SH-SY5Y (cell line): ENCODE results near the gene DNAJB1.

Source experiments
- GATA2 ChIP-seq: IDR thresholded peaks from 2 replicates; pipeline ENCODE4 v1.6.1; 2011; ENCODE audit warnings: mild to moderate bottlenecking, low read depth, low read length
- GATA3 ChIP-seq: IDR thresholded peaks from 2 replicates; pipeline ENCODE4 v1.6.1; 2011; ENCODE audit warnings: low read depth, mild to moderate bottlenecking, low read length, moderate library complexity

DNAJB1 gene

DNA sequence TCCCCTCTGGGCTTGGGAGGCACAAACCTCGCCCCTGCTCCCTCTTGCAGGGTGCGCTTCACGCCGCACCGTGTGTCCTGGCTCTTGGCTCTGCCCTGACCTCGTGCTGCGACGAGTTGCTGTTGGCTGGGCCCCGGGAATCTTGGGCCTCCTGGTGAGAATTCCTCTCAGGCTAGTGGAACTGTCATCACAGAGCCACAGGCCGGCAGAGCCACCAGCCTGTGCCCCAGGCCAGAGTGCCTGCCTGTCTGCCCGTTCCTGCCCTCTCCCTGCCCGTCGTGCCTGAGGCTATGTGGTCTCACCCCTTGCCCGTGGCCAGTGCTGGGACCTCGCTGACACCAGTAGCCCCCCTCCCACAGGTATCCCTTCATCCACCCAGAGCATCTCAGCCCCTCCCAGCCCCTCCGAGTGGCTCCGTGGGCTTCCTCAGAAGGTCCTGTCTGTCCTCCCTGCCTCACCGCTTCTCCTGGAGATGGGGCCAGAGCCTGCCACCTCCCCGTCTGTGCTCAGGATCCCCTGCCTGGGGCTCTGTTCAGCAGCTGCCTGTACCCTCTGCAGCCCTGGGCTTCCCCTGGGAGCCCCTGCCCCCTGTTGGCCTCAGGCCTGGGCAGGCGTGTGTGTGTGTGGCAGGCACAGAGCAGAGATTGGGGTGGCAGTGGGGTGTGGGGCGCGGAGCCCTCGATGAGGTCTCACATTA is 40.3 kb upstream of the DNAJB1 start:
- no peak for TF ChIP-seq GATA2
- no peak for TF ChIP-seq GATA3

DNA sequence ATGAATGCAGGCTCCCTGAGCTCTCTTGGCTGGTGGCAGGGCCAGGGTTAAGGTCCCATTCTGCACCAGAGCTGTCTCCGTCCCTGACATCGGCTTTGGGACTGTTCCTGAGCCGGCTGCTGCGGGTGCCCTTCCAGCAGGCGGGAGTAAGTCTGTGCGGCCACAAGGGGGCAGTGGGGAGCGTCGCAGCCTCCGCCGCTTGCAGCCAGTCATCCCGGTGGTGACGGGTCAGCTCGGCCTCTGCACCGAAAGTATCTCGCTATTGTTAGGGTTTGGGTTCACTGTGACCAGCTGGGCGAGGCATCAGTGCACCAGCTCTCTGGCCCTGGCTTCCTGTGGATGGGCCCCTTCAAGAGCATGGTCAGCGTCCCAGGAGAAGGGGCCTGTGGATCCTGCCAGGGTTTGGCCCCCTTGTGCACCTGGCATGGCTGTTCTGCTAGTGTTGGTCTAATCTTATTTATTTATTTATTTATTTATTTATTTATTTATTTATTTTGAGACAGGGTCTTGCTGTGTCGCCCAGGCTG is 38.5 kb upstream of the DNAJB1 start:
- no peak for TF ChIP-seq GATA3

DNA sequence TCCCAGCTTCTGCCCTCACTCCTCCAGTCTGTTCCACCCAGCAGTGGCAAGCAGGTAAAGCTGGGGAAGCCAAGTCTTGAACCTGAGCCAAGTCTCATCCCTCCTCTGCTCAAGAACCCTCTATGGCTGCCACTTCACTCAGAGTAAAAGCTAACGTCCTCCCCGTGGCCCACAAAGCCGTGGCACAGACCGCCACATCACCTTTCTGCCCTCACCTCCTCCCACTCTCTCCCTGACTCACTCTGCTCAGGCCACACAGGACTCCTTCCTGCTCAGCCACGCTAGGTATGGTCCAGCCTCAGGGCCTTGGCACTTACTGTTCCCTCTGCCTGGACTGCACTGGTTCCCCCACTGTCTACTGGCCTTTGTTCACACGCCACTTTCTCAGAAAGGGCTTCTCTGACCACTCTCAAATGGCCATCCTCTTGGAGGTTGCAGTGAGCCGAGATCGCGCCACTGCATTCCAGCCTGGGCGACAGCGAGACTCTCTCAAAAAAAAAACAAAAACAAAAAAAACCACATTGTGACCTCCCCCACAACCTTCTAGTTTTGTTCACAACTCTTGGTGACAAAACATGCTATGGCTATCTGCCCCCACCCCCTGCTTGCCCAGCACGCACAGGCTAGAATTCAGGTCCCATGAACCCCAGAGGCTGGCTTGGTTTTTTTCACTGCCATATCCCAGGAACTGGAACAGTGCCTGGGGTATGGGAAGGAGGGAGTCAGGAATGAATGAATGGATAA is 37.9 kb upstream of the DNAJB1 start:
- no peak for TF ChIP-seq GATA2
- no peak for TF ChIP-seq GATA3

DNA sequence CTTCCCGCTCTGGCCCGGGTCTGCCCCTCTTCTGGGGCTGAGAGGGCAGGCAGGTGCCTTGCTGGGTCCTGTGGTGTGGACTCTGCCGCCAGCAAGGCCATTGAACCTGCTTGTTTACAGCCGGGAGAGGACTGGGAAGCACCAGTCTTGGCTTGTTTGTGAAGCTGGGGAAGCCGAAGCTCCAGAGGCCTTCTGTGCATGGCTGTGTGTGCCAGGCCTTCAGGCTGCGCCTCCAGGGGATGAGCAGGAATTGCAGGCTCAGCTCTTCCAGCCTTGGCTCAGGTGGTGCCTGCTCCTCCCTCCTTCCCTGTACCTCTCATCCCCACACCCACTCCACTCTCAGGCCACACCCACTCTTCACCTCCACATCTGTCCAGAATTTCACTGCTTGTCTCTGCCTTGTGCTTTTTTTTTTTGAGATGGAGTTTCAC is 36.2 kb upstream of the DNAJB1 start:
- no peak for TF ChIP-seq GATA3
- TF ChIP-seq GATA2, result no peak

DNA sequence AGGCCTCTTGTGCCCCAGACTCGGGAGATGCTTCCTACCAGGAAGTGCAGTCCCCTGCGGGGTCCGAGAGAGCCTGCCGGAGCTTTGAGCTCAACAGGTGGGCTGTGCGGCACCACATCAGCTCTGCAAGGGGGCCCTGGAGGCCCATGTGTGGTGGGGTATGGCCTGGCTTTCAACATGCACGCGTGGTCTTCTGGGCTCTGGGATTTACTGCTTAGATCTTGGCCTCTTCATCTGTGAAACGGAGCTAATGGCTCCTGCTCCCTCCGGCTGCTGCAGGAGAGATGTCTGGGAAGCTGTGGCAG is 35.7 kb upstream of the DNAJB1 start:
- TF ChIP-seq GATA3, result no peak
- no peak for TF ChIP-seq GATA2

DNA sequence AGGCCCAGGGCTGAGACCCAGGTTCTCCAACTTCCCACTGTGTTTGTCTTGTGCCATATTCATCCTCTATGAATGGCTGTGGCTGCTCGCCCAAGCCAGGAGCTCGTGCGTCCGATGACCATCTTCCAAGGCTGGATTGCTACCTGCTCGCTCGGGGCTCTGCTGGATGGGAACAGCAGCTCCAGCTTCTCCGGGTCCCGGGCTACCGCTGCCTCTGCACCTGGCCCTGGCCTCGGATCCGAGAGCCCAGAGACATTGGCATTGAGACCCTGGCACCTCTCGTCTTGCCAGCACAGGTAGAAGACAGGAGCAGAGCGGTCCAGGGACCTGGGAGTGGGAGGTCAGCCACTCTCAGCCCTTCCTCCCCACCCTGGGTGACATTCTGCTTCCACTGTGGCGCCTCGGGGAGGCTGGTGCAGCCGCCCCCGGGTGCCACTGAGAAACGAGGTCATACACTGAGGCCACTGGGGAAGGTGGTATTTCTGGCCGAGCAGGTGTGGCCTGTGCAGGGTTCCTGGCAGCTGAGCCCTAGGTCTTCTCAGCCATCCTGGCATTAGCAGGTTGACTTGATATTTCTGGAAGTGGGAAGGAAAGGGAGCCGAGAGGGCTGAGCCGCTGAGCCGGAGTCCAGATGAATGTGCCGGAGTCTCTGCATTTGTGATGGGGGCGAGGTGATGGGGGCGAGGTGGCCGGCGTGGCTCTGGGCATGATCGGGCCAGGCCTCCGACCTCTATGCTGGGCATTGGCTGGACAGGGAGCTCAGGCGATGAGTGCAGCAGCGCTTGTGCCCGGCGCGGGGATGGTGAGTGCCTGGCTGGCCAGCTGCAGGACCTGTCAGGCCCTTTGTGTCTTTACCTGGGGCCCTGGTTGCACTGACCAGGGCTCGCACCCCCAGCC is 35.1 kb upstream of the DNAJB1 start:
- TF ChIP-seq GATA2 (no peak), GATA3 (no peak)

DNA sequence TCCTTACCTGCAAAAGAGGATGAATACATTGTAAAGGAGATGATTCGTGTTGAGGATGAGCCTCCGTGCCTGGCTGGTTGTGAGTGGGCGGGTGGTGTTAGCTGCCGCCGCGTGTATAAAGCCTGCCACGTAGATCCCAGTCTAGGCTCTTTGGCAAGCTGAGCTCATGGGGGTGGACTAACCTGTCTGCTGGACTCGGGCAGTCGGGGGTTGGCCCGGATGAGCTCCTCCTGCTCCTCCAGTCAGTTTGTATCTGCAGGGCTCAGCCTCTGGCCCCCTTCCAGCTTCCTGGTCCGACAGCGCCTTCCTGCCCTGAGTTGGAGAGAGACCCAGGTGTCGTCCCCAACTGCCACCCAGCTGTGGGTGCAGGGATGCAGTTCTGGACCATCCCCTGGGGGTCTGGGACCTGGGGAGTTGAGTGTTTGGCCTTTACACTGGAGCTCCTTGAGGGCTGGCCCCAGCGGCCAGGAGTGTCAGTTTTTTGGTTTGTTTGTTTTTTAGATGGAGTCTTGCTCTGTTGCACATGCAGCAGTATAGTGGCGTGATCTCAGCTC is 32.1 kb upstream of the DNAJB1 start:
- TF ChIP-seq GATA3 (no peak), GATA2 (no peak)

DNA sequence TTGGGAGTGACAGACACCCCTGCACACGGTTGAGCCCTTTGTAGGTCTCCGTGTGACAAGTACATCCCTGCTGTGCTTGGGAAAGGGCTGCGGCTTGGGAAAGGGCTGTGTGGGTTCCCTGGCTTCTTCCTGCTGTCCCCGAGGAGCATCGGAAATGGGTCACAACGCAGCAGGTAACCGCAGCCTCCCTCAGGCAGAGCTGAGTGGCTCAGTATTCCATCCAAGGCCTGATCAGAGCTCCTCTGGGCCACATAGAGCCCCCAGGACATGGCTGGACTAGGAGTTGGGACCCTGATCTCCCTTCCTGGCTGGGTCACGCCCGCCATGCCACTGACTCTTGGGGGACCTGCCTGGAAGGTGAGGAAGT is 27.5 kb upstream of the DNAJB1 start:
- TF ChIP-seq GATA2, result no peak
- TF ChIP-seq GATA3, result no peak

DNA sequence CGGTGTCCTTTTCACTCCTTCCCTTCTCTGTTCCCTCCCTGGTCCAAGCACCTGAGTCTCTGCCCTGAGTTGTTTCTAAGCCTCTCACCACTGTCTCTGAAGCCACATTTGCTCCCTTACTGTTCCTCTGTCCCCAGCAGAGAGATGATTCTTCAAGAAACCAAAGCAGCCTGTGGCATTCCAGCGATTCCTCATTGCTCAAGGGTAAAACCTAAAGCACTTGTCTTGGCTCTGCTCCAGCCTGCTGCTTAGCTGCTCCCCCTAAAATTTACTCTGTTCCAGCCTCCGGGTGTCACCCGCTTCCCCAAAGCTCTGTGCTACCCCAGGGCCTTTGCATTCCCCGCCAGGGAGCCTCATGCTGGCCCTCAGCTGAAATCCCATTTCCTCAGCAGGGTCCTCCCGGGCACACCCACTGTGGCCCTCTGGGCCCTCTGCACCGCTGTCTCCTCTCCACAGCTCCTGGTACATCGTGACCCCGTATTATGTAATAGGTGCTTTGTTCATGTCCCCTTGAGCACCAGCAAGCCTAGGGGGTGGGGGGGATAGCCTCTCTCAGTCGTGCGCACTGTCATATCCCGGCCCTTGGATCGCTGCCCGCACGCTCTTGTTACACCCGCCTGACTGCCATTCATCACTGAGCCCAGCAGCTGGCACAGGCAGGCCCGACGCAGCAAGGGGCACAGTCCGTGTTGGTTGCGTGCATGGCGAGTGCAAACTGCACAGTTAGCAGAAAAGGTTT is 26.9 kb upstream of the DNAJB1 start:
- TF ChIP-seq GATA2, result no peak
- no peak for TF ChIP-seq GATA3

DNA sequence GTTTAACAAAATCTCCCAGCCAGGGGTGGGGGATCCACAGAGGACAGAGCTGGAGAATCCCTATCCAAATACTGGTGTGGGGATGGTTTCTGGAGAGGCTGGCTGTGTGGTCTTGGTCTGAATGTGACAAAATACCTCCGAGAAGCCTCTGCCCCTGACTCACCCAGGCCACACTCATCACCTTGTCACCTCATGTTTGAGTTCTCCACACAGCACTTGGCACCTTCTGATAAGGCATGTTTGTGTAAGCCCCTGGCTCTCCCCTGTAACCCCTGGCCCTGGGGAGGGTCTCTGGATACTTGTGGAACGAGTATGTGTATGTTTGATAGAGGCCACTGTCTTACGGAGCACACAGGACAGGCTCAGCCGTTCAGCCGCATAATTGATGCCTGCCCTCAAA is 25.9 kb upstream of the DNAJB1 start:
- no peak for TF ChIP-seq GATA3
- TF ChIP-seq GATA2, result no peak

DNA sequence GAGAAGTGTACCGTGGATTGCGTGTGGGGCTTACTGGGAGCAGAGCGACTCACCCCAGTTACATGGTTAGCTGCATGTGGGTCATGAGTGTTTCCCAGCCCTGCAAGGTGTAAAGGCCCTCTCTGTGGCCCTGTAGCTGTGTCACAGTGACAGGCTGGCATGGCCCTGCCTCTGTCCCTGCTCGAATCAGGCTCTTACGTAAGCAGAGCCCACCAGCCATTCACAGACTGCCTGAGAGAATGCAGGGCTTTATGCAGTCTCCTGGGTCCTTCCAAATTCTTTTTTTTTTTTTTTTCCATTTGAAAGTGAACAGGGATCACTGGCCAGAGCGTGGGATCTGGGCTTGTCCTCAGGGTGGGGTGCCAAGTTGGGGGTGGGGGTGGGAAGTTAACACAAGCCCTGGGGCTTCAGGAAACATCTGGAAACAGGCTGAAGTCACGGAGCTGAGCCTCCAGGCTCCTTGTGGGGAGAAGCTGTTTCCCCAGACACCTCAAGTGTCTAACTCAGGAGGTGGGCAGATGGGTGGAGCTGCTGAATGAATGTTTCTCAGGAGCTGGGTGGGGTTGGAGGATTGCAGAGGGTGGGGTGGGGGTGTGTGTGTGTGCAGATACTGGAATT is 24.6 kb upstream of the DNAJB1 start:
- no peak for TF ChIP-seq GATA2
- TF ChIP-seq GATA3, result no peak

DNA sequence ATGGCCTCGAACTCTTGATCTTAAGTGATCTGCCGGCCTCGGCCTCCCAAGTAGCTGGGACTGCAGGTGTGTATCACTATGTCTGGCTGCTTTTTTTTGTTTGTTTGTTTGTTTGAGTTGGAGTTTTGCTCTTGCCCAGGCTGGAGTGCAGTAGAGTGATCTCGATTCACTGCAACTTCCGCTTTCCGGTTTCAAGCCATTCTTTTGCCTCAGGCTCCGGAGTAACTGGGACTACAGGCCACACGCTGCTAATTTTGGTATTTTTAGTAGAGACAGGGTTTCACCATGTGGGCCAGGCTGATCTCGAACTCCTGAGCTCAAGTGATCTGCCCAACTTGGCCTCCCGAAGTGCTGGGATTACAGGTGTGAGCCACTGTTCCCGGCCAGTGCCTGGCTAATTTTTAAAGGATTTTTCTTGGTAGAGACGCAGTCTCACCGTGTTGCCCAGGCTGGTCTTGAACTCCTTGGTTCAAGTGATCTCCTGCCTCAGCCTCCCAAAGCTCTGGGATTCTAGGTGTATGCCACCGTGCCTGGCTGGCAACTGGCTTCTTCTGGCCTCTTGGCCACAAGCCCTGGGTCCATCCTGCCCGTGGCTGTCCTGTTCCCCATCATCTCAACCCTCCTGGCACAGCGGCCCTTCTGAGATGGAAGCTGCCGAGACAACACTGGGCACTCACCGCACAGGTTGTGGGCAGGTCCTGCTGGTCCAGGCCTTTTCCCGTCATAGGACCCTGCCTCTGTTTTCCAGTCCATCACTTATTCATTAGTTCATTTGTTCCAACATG is 22.7 kb upstream of the DNAJB1 start:
- TF ChIP-seq GATA2, result no peak
- TF ChIP-seq GATA3, result no peak
